Spinal cord (tissue), 10 donors: ENCODE measurements around the gene ANKRD35. TPM values are rescaled to one million over a fixed set of nuclear protein-coding genes. Genes with fewer than 3 reads are reported as not detected.
"Not testable (repeated sequence)": the region's sequence is repeated elsewhere in the genome, so short reads cannot be mapped to it uniquely, and the experiment has no call there.

Experiments used
- DNase-seq, 6 donors: peaks; one replicate each; pipeline versions ENCODE4 v3.0.0 to v3.0.0-alpha.2; 2013 to 2015; ENCODE audit warnings: low spot score in 6 of 6, low read depth in 4 of 6
- H3K27ac ChIP-seq: one replicate; pipeline ENCODE4 v1.5.1; 2013; ENCODE audit warnings: low read depth, low read length, control low read depth
- H3K27me3 ChIP-seq: one replicate; pipeline ENCODE4 v1.6.1; 2013; ENCODE audit warnings: low read length; ENCODE audit not compliant: control insufficient read depth, insufficient read depth
- H3K36me3 ChIP-seq: one replicate; pipeline ENCODE4 v1.6.1; 2013; ENCODE audit warnings: low read length; ENCODE audit not compliant: control insufficient read depth, insufficient read depth
- H3K4me1 ChIP-seq: one replicate; pipeline ENCODE4 v1.6.1; 2013; ENCODE audit warnings: low read length; ENCODE audit not compliant: control insufficient read depth, insufficient read depth
- H3K4me3 ChIP-seq: one replicate; pipeline ENCODE4 v1.5.1; 2013; ENCODE audit warnings: low read depth, low read length, control low read depth
- H3K9me3 ChIP-seq: one replicate; pipeline ENCODE4 v1.6.1; 2013; ENCODE audit warnings: low read length; ENCODE audit not compliant: control insufficient read depth, insufficient read depth
- WGBS: methylation state at CpG from one replicate; pipeline ENCODE4 v1.1.5; 2013; ENCODE audit warnings: missing lambda C conversion rate; ENCODE audit not compliant: insufficient coverage; 5-methylcytosine and 5-hydroxymethylcytosine counted together
- polyA plus RNA-seq, 2 donors: library from polyadenylated mRNA; unstranded; fragments of 120-200 nt; gene quantifications; one replicate each; pipeline ENCODE4 v1.2.1, GENCODE V29; 2013; ENCODE audit not compliant: insufficient read length in 2 of 2
- total RNA-seq, 2 donors: library from RNA; depleted of rRNA in 1 of 2; stranded (reverse); fragments of 120-200 nt in 1 of 2; fragments of >200 nt in 1 of 2; gene quantifications; one replicate each; pipeline versions ENCODE4 v1.2.3 to v1.2.4, GENCODE V29; 2013 to 2014
- donor health status: healthy.

ANKRD35 gene
- total and polyA plus RNA-seq, 4 donors = 3.7 to 11.0 (median 6.4) TPM

- Histone ChIP-seq H3K27ac (peak within 1 kb of the TSS; percentile 85), H3K36me3 (peaks cover 38% of the 10 kb centered on the region), H3K27me3 (no peaks in the 10 kb centered on the region), H3K4me3 (peak within 1 kb of the TSS; percentile 79), H3K9me3 (no peaks in the 10 kb centered on the region), H3K4me1 (peaks cover 19% of the 10 kb centered on the region)
- DNase-seq = peak in 4 of 6 donors; percentile 50 to 90 (median 75)
- 1% methylated on average over 50 of the region's 50 CpGs for WGBS
Measured at GRCh38 chr1:145845514-145846161, 40.0 kb downstream of the ANKRD35 start, which contains the start of gene NUDT17. Gene NUDT17, plus strand, starts transcription at chr1:145845630. Its CDS starts 11 bp downstream, at chr1:145845641.

- H3K9me3 ChIP-seq = no peaks in the 10 kb centered on the region
- H3K27ac ChIP-seq = peak overlapping the region; percentile 85
- H3K36me3 ChIP-seq = peaks cover 34% of the 10 kb centered on the region
- H3K27me3 ChIP-seq = no peaks in the 10 kb centered on the region
- peaks cover 19% of the 10 kb centered on the region for H3K4me1 ChIP-seq
- H3K4me3 ChIP-seq = peak overlapping the region; percentile 79
- WGBS = 31% methylated on average over 4 of the region's 4 CpGs
- peak in 1 of 6 donors; percentile 35 for DNase-seq
Measured at GRCh38 chr1:145845144-145845513, 40.5 kb downstream of the ANKRD35 start.

DNA sequence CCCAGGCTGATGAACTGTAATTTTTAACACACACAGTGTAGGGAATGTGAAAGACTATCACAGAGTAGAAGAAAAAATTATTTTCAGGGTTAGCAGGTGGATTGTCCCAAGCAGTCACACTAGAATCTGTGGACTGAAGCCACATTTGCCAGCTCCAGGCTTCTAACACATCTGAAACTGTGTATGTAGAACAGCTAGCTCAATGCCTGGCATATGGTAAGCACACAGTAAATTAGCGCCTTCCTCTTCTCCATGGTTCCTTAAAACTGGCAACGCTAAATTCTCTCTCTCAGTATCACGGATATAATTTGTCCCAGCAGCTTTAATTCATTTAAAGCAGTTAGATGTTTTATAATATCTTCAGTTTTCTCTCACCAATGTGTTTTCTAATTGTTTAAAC, 42.6 kb downstream of the ANKRD35 start:
- peak in 1 of 6 donors; percentile 64 for DNase-seq
- no peaks in the 10 kb centered on the region for H3K9me3 ChIP-seq
- H3K4me3 ChIP-seq = no peak overlapping the region
- H3K36me3 ChIP-seq = peaks cover 41% of the 10 kb centered on the region
- no CpG with 5 or more reads among the region's 3 CpGs for WGBS
- H3K27me3 ChIP-seq = no peaks in the 10 kb centered on the region
- no peak overlapping the region for H3K27ac ChIP-seq
- peaks cover 19% of the 10 kb centered on the region for H3K4me1 ChIP-seq

GRCh38 chr1:145837656-145838055, 48.0 kb downstream of the ANKRD35 start:
- no peaks in the 10 kb centered on the region for H3K27me3 ChIP-seq
- no CpG with 5 or more reads among the region's 1 CpG for WGBS
- H3K4me3 ChIP-seq = no peak overlapping the region
- no peak for DNase-seq
- H3K4me1 ChIP-seq = no peaks in the 10 kb centered on the region
- no peak overlapping the region for H3K27ac ChIP-seq
- H3K36me3 ChIP-seq = peaks cover 69% of the 10 kb centered on the region
- no peaks in the 10 kb centered on the region for H3K9me3 ChIP-seq

DNA sequence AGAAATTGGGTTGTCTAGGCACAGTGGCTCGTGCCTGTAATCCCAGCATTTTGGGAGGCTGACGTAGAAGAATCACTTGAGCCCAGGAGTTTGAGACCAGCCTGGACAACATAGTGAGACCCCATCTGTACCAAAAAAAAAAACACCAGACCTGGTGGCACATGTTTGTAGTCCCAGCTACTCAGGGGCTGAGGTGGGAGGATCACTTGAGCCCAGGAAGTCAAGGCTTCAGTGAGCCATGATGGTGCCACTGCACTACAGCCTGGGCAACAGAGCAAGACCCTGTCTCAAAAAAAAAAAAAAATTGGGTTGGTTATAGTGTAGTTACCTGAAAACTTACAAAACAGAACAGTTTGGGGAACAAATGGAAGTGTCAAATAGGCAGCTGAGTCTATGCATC, 54.9 kb downstream of the ANKRD35 start:
- not testable (repeated sequence) for H3K27me3 ChIP-seq, H3K4me1 ChIP-seq, H3K9me3 ChIP-seq, DNase-seq, H3K4me3 ChIP-seq, H3K27ac ChIP-seq
- 100% methylated on average over 2 of the region's 2 CpGs for WGBS
- H3K36me3 ChIP-seq = peaks cover 72% of the 10 kb centered on the region

DNA sequence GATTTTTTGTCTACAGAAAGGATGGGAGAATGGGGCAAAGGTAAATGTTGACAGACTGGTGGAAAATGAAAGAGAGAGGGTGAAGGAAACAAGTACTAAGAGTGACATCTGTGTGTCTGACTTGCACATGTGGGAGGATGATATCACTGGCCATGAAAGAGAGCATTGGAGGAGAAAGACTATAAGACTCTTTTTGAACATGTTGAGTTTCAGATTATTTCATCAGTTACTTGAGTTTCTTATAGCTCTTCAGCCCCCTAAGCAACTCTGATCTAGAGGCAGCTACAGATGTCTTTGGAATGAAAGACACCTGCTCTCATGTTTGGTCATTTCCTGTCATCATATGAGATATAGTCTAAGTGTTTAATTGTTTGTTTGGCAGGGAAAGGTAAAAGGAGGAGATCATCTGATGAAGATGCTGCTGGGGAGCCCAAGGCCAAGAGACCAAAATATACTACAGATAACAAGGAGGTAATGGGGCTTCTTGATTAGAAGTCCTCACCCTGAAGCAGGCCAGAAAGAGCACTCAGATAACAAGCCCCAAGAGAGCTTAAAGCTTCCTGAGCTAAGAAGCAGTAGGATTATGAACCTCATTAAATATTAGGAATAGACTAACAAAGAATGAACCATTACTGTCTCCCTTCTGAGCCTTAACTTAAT, 57.2 kb downstream of the ANKRD35 start:
- peaks cover 54% of the 10 kb centered on the region for H3K36me3 ChIP-seq
- H3K27ac ChIP-seq = no peak overlapping the region
- no peak overlapping the region for H3K4me3 ChIP-seq
- H3K9me3 ChIP-seq = no peaks in the 10 kb centered on the region
- peaks cover 5% of the 10 kb centered on the region for H3K4me1 ChIP-seq
- no peaks in the 10 kb centered on the region for H3K27me3 ChIP-seq
- DNase-seq = no peak

DNA sequence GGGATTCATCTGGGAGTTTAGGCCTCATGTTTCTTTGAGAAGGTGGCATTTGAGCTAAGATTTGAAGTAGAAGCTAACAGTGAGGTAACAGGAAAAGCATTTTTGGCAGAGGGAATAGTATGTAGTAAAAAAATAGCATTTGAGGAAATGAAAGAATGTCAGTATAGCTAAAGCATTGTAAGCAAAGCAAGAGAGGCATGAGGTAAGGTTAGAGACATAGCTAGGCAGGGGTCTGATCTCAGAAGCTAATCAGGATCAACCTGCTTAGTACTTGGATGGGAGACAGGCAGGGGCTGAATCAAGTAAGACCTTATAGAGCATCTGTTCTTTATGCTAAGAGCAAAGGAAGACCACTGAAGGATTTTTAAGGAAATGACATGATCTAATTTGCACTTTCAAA, 57.7 kb downstream of the ANKRD35 start:
- DNase-seq = no peak
- H3K27me3 ChIP-seq = no peaks in the 10 kb centered on the region
- no peaks in the 10 kb centered on the region for H3K9me3 ChIP-seq
- peaks cover 5% of the 10 kb centered on the region for H3K4me1 ChIP-seq
- H3K27ac ChIP-seq = no peak overlapping the region
- no peak overlapping the region for H3K4me3 ChIP-seq
- peaks cover 51% of the 10 kb centered on the region for H3K36me3 ChIP-seq

DNA sequence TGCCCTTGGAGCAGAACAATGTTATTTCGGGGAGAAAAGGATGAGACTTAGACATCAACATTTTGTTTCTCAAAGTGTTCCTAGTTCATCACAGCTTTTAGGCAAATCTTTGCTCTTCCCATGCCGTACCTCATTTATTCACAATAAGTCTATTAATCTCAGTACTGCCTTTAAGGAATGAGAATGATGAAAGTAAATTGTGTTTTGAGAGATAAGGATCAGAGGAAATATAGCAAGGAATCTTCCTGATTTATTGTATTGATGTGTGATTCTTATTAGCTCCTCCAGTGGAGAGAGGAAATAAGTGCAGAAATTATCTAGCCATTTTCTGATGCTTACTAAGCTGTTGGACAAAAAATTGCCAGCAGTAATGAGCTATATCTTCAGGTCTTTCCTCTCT, 59.6 kb downstream of the ANKRD35 start:
- H3K9me3 ChIP-seq = no peaks in the 10 kb centered on the region
- H3K36me3 ChIP-seq = peaks cover 37% of the 10 kb centered on the region
- no peak overlapping the region for H3K27ac ChIP-seq
- no CpG with 5 or more reads among the region's 2 CpGs for WGBS
- H3K4me3 ChIP-seq = no peak overlapping the region
- H3K4me1 ChIP-seq = peaks cover 5% of the 10 kb centered on the region
- no peak for DNase-seq
- no peaks in the 10 kb centered on the region for H3K27me3 ChIP-seq

DNA sequence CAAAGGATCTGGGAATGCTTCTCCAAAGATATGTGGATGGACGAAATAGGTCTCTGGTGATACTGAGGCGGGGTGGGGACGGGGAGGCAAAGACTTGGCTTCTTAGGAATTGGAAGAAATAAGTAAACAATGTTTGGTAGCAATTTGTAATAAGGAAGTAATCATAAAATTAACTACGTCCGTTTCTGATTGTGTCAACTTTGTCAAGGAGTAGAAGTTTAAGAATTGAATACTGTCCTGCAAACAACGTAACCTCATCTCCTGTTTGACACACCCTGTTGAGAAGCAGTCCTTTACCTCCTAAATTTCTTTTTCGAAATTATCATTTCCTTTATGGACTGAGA, 61.2 kb downstream of the ANKRD35 start:
- H3K27ac ChIP-seq = peak overlapping the region; percentile 93
- H3K4me1 ChIP-seq = peaks cover 5% of the 10 kb centered on the region
- no peaks in the 10 kb centered on the region for H3K27me3 ChIP-seq
- no peaks in the 10 kb centered on the region for H3K9me3 ChIP-seq
- peaks cover 28% of the 10 kb centered on the region for H3K36me3 ChIP-seq
- peak overlapping the region; percentile 93 for H3K4me3 ChIP-seq
- no peak for DNase-seq
- WGBS = 0% methylated on average over 2 of the region's 7 CpGs
